Fibroblast of villous mesenchyme (primary cell): ENCODE results near the gene SLC25A45. TPM values are rescaled to one million over a fixed set of nuclear protein-coding genes. Genes with fewer than 3 reads are reported as not detected.

Experiments used
- DNase-seq: peaks from one replicate; pipeline ENCODE4 v3.0.0-alpha.2; 2010; ENCODE audit warnings: low read depth
- H3K4me3 ChIP-seq: 2 replicates; pipeline ENCODE4 v1.5.1; 2011; ENCODE audit warnings: low read depth, mild to moderate bottlenecking, low read length
- CTCF ChIP-seq: IDR thresholded peaks from 2 replicates; pipeline ENCODE4 v1.5.1; 2012; ENCODE audit warnings: low read depth, mild to moderate bottlenecking, low read length; ENCODE audit not compliant: insufficient read depth
- total RNA-seq: library from RNA; depleted of rRNA; stranded (reverse); fragments of >200 nt; gene quantifications from 2 replicates; pipeline ENCODE4 v1.2.3, GENCODE V29; 2012

Gene SLC25A45
- total RNA-seq, 1 donor: 1.7 TPM

- no peak for DNase-seq
- no peak for TF ChIP-seq CTCF
- no peak overlapping the region for H3K4me3 ChIP-seq
Measured at GRCh38 chr11:65356394-65356972, 26.0 kb downstream of the SLC25A45 start.

- peak overlapping the region; percentile 56 for H3K4me3 ChIP-seq
- no peak for TF ChIP-seq CTCF
- DNase-seq: peak; percentile 48
Measured at GRCh38 chr11:65355776-65356393, 26.6 kb downstream of the SLC25A45 start.

GRCh38 chr11:65355013-65355775 is 27.3 kb downstream of the SLC25A45 start:
- DNase-seq: no peak
- no peak for TF ChIP-seq CTCF
- peak overlapping the region; percentile 56 for H3K4me3 ChIP-seq

- H3K4me3 ChIP-seq: peak within 1 kb of the TSS; percentile 58
- no peak for TF ChIP-seq CTCF
- peak; percentile 96 for DNase-seq
Measured at GRCh38 chr11:65354265-65355012, 28.0 kb downstream of the SLC25A45 start, which contains the start of gene TIGD3. Gene TIGD3 (plus strand): TSS chr11:65354751. CDS start chr11:65355809, 1,058 bp downstream.

GRCh38 chr11:65353900-65354264 is 28.6 kb downstream of the SLC25A45 start:
- no peak for TF ChIP-seq CTCF
- DNase-seq: no peak
- peak overlapping the region; percentile 58 for H3K4me3 ChIP-seq

- H3K4me3 ChIP-seq: no peak overlapping the region
Measured at GRCh38 chr11:65353376-65353775, 29.1 kb downstream of the SLC25A45 start.

More at GRCh38 chr11:65353376-65353775, 29.1 kb downstream of the SLC25A45 start:
- no peak for TF ChIP-seq CTCF
- DNase-seq: no peak
